Osteoblast (primary cell): ENCODE measurements around the gene ATG7. TPM values are rescaled to one million over a fixed set of nuclear protein-coding genes. Genes with fewer than 3 reads are reported as not detected.

Experiments used
- DNase-seq: peaks from one replicate; pipeline ENCODE4 v3.0.0; 2011; ENCODE audit warnings: low spot score, mixed read lengths; ENCODE audit not compliant: insufficient read length; ENCODE audit errors: missing footprints
- H2AFZ ChIP-seq: 2 replicates; pipeline ENCODE4 v1.6.0; 2011; ENCODE audit warnings: mild to moderate bottlenecking, low read length
- H3K27ac ChIP-seq: 2 replicates; pipeline ENCODE4 v1.5.1; 2011; ENCODE audit warnings: mild to moderate bottlenecking, low read depth, low read length, moderate library complexity
- H3K27me3 ChIP-seq: 2 replicates; pipeline ENCODE4 v1.6.0; 2012; ENCODE audit warnings: mild to moderate bottlenecking, control low read depth, inconsistent platforms, low read length, moderate library complexity; ENCODE audit not compliant: insufficient read depth
- H3K36me3 ChIP-seq: 2 replicates; pipeline ENCODE4 v1.5.1; 2011; ENCODE audit warnings: mild to moderate bottlenecking, low read length, control low read depth, moderate library complexity; ENCODE audit not compliant: insufficient read depth
- H3K4me1 ChIP-seq: 2 replicates; pipeline ENCODE4 v1.5.1; 2011; ENCODE audit warnings: mild to moderate bottlenecking, low read length, control low read depth, moderate library complexity; ENCODE audit not compliant: insufficient read depth
- H3K4me2 ChIP-seq: 2 replicates; pipeline ENCODE4 v1.6.0; 2011; ENCODE audit warnings: mild to moderate bottlenecking, low read length; ENCODE audit not compliant: insufficient read depth
- H3K4me3 ChIP-seq: fragments of 200-600 bp; sonication (generic); 3 replicates; pipeline ENCODE4 v1.5.1; 2012; ENCODE audit warnings: mild to moderate bottlenecking, low read length, inconsistent platforms; ENCODE audit not compliant: insufficient read depth
- H3K79me2 ChIP-seq: 2 replicates; pipeline ENCODE4 v1.6.0; 2012; ENCODE audit warnings: mild to moderate bottlenecking, low read length, control low read depth, inconsistent platforms; ENCODE audit not compliant: insufficient read depth
- H3K9me3 ChIP-seq: 2 replicates; pipeline ENCODE4 v1.5.1; 2011; ENCODE audit warnings: low read depth, low read length, control low read depth
- H4K20me1 ChIP-seq: 2 replicates; pipeline ENCODE4 v1.6.0; 2012; ENCODE audit warnings: mild to moderate bottlenecking, low read length, control low read depth; ENCODE audit not compliant: insufficient read depth
- total RNA-seq: library from RNA; depleted of rRNA; stranded (reverse); fragments of >200 nt; gene quantifications from 2 replicates; pipeline ENCODE4 v1.2.3, GENCODE V29; 2012
- TF ChIP-seq, protein P1 (sequence below): IDR thresholded peaks from 2 replicates; pipeline ENCODE4 v1.5.1; 2011; ENCODE audit warnings: mild to moderate bottlenecking, low read depth, low read length, moderate library complexity; ENCODE audit errors: extremely low read depth

The ATG7 gene
- total RNA-seq, 1 donor = 93.4 TPM

DNA sequence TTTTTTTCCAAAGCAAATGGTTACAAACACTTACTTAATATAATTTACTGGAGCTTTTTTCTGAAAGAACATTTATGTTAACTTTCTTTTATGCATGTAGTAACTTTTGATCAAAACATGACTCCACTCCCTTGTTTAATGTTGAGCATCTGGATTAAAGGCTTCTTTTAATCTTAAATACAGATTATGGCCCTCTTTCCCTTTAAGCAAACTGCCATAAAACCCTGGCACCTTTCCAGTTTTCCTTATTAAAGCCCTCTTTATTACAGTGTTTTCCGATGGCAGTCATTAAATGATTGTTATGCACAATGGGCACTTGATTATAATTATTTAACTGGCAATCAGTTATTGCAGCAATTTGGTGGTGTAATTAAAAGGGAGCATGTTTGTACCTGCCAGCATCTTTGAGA is 204.5 kb downstream of the ATG7 start:
- Histone ChIP-seq H4K20me1 (no peaks in the 10 kb centered on the region), H2AFZ (no peak overlapping the region), H3K4me3 (no peak overlapping the region), H3K27me3 (no peaks in the 10 kb centered on the region), H3K4me1 (peaks cover 31% of the 10 kb centered on the region), H3K79me2 (peaks cover 2% of the 10 kb centered on the region), H3K4me2 (no peak overlapping the region), H3K36me3 (no peaks in the 10 kb centered on the region), H3K27ac (peak overlapping the region; percentile 92), H3K9me3 (no peaks in the 10 kb centered on the region)
- TF ChIP-seq, protein P1, sequence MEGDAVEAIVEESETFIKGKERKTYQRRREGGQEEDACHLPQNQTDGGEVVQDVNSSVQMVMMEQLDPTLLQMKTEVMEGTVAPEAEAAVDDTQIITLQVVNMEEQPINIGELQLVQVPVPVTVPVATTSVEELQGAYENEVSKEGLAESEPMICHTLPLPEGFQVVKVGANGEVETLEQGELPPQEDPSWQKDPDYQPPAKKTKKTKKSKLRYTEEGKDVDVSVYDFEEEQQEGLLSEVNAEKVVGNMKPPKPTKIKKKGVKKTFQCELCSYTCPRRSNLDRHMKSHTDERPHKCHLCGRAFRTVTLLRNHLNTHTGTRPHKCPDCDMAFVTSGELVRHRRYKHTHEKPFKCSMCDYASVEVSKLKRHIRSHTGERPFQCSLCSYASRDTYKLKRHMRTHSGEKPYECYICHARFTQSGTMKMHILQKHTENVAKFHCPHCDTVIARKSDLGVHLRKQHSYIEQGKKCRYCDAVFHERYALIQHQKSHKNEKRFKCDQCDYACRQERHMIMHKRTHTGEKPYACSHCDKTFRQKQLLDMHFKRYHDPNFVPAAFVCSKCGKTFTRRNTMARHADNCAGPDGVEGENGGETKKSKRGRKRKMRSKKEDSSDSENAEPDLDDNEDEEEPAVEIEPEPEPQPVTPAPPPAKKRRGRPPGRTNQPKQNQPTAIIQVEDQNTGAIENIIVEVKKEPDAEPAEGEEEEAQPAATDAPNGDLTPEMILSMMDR = no peak
- DNase-seq = no peak

DNA sequence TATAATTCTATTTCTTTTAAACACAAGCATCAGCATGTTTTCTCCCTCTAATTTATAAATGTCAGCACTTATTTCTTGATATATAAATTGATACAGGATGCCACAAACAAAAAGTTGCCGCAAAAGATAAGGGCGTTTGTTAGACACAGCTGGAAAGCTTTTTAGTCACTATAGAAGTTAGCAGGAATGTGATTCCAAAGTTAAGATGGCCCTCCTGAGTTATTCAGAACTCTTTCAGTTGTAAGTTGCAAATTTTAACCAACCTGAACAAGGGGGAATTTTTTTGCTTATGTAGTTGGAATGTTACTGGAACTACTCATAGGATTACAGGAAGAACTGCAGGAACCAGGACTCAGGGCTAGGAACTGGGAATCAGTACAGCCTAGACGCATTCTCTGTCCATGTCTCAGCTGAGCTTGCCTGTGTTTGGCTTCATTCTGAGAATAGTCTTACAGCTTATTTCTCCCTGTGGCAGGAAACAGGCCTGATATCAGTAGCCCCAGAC is 205.3 kb downstream of the ATG7 start:
- DNase-seq = peak; percentile 93
- Histone ChIP-seq H3K36me3 (no peaks in the 10 kb centered on the region), H3K4me2 (peak overlapping the region; percentile 58), H3K27ac (peak overlapping the region; percentile 92), H3K27me3 (no peaks in the 10 kb centered on the region), H2AFZ (no peak overlapping the region), H3K79me2 (no peaks in the 10 kb centered on the region), H3K4me1 (peaks cover 31% of the 10 kb centered on the region), H4K20me1 (no peaks in the 10 kb centered on the region), H3K9me3 (no peaks in the 10 kb centered on the region), H3K4me3 (no peak overlapping the region)
- TF ChIP-seq, protein P1 = no peak

DNA sequence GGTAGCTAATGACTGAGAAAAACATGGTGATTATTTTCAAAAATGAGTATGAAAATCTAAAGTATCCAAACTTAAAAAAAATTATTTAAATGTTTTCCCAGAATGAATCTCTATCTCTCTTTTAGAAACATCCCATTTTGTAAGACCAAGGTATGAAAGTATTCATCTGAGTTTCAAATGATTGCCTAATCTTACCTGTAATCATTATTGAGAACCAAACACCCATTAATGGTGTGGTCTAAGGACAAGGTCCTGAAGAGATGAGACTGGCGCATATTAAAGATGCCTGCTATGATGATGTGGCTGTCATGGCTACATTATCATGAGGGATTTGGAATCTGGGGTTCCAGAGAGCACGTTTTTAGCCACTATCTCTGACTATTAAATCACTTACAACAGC is 206.0 kb downstream of the ATG7 start:
- Histone ChIP-seq H3K27me3 (no peaks in the 10 kb centered on the region), H3K79me2 (no peaks in the 10 kb centered on the region), H2AFZ (no peak overlapping the region), H4K20me1 (no peaks in the 10 kb centered on the region), H3K4me1 (peaks cover 31% of the 10 kb centered on the region), H3K36me3 (no peaks in the 10 kb centered on the region), H3K4me2 (peak overlapping the region; percentile 58), H3K4me3 (no peak overlapping the region), H3K9me3 (no peaks in the 10 kb centered on the region), H3K27ac (peak overlapping the region; percentile 92)
- DNase-seq = peak; percentile 50
- TF ChIP-seq, protein P1 = no peak

DNA sequence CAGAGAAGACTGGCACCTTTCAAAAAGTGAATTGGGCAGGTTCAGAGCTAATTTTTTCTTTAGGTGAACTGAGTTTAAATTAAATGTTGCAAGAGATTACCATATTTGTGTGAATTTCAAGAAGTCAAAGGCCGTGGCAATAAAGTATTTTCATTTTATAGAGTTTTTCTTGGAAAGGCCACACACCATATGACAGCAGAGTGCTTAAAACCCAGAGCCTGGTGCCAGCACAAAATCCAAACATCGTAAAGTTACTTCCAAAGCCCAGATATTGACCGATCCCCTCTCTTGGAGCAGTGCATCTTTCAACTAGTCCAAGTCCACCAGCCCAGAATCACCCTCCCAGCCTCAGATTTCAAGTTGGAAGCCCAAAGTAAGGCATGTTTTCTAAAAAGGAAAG is 207.0 kb downstream of the ATG7 start:
- H3K27me3 ChIP-seq = no peaks in the 10 kb centered on the region
- TF ChIP-seq, protein P1 = no peak
- no peak overlapping the region for H3K4me3 ChIP-seq
- peaks cover 31% of the 10 kb centered on the region for H3K4me1 ChIP-seq
- H3K9me3 ChIP-seq = no peaks in the 10 kb centered on the region
- DNase-seq = peak; percentile 54
- H3K79me2 ChIP-seq = no peaks in the 10 kb centered on the region
- no peaks in the 10 kb centered on the region for H3K36me3 ChIP-seq
- H3K4me2 ChIP-seq = peak overlapping the region; percentile 58
- H2AFZ ChIP-seq = no peak overlapping the region
- H4K20me1 ChIP-seq = no peaks in the 10 kb centered on the region
- H3K27ac ChIP-seq = peak overlapping the region; percentile 92
